Smooth muscle cell of the brain vasculature (primary cell): ENCODE data around the gene TMEM175.

ENCODE experiments used
- DNase-seq: peaks from one replicate; pipeline ENCODE4 v3.0.0-alpha.2; 2012; ENCODE audit warnings: low read depth, low spot score

The TMEM175 gene

GRCh38 chr4:931960-932712 is at the start of gene TMEM175, which contains the start of gene GAK:
Gene TMEM175 (plus strand): TSS chr4:932460. CDS start chr4:947740, 15,280 bp downstream.
Gene GAK (minus strand): TSS chr4:932316. CDS start chr4:932187, 129 bp downstream.
- peak; percentile 90 for DNase-seq

GRCh38 chr4:882646-883045 is 49.6 kb upstream of the TMEM175 start:
- no peak for DNase-seq

DNA sequence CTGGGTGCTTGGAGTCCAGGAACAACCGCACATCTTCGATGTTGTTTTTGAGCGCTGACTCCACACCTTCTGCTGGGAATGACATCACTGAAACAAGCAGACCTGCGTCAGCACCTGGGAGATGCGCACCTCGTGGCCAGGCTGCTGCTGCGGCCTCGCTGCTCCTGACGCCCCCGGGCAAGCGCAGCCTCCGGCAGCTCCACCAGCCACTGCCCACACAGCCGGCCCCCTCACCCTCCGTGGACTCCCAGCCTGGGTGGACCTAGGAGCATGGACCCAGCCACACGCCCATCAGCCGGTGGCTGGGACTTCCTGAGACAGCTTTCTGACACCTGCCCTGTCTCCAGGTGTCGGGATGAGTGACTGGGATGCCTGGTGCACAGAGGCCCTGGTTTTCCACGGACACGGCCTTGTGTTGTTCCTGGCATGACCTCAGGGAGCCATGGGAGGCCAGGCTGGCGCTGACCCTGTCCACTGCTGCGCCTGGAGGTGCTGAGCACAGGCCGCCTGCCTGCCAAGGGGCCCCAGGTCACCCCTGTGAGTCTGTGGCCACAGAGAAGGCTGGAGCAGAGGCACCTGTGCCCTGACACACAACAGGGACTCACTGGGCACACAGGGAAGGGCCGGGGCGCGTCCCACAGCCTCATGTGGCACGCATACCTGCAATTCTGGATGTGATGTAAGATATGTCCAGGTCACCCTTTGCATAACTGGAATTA is 48.7 kb upstream of the TMEM175 start:
- DNase-seq, result no peak

DNA sequence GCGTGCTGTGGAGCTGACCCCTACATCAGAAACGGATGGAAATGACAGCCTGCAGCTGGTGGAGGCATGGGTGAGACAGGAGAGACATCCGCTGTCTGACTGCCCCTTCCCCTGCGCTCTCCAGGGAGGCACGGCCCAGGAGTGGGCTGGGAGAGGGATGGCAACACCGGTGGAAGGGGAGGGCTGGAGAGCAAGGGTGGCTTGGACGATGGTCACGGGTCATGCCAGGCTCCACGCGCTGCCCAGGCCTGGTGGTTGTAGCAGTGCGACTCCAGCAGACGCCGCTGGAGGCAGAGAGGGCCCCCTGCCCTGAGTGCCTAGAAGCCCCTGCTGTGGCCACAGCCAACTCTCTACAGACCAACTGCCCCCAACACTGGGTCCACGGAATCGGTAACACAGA is 48.0 kb upstream of the TMEM175 start:
- DNase-seq, result no peak

GRCh38 chr4:884896-885295 is 47.4 kb upstream of the TMEM175 start:
- no peak for DNase-seq

GRCh38 chr4:885353-885752 is 46.9 kb upstream of the TMEM175 start:
- DNase-seq, result no peak

DNA sequence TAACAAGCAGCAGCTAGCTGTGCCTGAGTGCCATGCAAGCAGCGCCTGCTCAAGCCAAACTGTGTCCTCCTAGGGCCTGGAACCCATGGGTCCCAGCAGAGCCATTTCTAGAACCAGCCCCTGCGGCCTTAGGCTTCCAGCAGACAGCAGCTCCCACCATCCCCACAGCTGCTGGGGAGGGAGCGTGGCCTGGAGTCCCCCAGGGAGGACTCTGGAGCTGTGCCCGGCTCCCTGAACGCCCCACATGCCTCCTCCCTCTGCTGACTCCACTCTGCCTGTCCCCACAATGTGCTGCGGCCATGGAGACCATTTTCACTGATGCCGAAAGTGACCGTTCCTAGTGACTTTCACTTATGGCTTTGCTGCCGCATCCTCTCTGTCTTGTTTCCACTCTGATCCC is 46.0 kb upstream of the TMEM175 start:
- DNase-seq, result no peak

GRCh38 chr4:887034-887763 is 45.1 kb upstream of the TMEM175 start:
- no peak for DNase-seq

DNA sequence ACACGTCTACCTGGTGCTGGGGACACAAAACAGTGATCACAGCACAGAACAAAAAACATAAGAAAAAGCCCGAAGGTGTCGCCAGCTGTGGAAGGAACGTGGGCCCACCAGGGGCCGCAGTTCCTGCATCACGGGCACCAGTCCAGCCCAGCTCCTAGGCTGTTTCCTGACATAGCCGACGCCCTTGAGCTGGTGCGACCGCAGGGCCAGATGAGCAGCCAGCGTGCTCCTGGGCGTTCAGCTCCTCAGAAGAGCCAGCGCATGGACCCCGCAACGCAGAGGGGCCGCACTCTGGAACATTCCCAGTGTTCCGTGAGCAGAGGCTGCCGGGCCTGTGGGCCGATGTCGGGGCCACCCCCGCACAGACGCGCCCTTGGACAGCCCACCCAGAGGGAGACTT is 44.2 kb upstream of the TMEM175 start:
- no peak for DNase-seq

GRCh38 chr4:889516-889915 is 42.7 kb upstream of the TMEM175 start:
- DNase-seq, result no peak

DNA sequence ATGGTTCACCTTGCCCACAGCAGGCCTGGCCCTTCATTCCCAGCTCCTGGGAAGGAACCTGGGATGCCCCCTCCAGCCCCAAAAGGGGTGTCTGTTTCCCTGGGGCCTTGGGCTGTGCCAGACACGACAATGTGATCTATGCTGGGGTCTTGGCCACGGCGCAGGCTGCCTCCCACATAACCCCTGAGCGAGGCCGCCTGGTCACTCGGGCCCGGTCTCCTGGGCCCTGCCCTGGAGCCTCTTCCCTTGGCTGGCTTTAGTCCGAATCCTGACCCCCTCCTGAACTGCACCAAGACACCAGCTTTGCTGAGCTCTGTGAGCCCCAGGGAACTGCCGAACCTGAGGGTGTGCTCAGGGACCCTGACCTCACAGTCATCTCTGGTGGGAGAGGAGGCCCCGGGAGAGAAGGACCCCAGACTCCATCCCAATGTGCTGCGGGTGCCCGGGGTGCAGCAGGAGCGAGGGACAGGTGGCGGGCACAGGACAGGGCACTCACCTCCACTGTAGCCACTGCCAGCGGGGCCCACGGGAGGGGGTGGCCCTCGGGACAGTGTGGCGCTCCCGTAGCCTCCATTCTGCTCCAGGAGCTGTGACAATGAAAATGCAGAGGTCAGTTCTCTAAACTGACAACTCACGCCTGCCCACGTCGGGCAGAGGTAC is 42.1 kb upstream of the TMEM175 start:
- DNase-seq, result no peak

GRCh38 chr4:891747-892146 is 40.5 kb upstream of the TMEM175 start:
- no peak for DNase-seq

DNA sequence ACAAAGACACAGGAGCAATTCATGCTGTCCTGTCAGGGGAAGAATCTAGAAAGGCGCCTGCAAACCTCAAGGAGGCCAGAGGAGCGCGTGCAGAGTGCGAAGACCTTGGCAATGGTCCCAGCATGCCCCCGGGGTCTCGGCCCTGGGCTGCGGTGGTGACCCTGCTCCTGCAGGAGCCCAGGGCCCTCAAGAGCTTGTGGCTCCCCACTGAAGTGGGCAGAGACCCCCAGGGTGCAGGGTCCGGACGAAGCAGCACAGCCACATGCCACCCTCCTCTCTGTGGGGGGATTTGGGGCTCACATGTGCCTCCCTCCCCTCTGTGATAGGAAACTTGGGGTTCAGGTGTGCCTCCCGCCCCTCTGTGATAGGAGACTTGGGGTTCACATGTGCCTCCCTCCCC is 39.5 kb upstream of the TMEM175 start:
- no peak for DNase-seq

GRCh38 chr4:893276-893994 is 38.8 kb upstream of the TMEM175 start:
- DNase-seq, result no peak

DNA sequence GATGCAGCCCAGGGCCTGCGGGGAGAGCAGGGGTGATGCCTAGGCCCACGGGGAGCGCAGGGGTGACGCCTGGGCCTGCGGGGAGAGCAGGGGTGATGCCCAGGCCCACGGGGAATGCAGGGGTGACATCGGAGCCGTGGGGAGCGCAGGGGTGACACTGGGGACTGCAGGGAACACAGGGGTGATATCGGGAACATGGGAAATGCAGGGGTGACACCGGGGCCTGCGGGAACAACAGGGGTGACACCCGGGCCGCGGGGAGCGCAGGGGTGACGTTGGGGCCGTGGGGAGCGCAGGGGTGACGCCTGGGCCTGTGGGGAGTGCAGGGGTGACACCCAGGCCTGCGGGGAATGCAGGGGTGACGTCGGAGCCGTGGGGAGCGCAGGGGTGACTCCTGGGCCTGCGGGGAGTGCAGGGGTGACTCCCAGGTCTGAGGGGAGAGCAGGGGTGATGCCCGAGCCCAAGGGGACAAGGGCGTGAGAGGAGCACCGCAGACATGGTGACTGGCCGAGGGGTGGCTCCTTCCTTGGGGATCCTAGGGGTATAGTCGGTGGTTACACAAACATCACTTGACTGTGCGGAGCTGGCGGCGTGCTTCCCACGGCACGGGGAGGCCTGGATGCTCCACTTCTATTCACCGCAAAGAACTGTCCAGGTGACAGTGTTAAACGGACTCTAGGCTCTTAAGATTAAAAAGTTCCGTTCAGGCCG is 38.1 kb upstream of the TMEM175 start:
- no peak for DNase-seq

DNA sequence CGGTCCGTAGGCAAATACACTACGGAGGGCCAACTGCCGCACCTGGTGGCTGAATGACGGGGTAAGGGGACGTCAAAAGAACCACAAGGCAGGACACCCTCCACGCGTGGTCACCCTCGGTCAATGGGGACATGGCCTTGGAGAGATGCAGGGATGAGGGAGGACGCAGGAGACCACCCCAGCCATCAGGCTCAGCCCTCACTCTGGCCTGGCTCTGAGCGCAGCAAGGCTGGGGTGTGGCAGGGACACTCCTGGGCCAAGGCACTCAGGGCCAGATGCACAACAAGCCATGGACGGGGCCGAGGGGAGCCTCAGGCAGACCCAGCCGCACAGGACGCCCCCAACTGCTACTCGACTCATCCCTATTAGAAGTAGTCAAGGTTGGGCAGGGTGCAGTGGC is 36.7 kb upstream of the TMEM175 start:
- no peak for DNase-seq

- no peak for DNase-seq
These were observed 36.0 kb upstream of the TMEM175 start for GRCh38 chr4:896216-896615.

GRCh38 chr4:896630-897029 is 35.6 kb upstream of the TMEM175 start:
- DNase-seq, result no peak

- no peak for DNase-seq
These were observed 34.1 kb upstream of the TMEM175 start for GRCh38 chr4:898123-898522.

DNA sequence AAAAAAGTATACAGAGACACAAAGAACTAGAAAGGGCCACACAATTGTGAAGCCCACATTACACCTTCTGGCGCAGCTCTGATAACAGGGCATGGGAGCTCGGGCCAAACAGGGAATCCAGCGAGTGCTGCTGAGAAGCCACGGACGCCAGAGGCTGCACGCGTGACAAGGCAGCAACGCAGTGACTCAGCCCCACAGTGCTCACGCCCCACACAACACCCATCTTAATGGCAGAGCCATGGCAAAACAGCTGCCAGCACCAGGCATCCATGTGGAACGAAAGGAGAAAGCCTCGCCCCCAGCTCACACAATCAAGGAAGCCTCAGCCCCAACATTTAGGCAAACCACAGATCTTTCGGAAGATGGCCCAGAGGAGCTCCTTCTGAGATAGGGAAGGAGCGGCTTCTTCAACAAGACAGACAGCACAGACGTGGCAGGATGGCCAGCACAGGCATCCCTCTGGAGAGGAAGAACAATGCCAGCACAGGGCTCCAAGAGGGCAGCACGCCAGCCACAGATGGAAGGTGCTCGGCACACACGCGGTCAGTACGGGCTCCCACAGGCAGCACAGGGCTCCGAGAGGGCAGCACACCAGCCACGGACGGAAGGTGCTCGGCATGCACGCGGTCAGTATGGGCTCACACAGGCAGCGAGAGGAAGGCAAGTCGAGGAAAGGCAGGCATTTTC is 33.2 kb upstream of the TMEM175 start:
- DNase-seq, result no peak
